ENCODE measurements around the gene FRMPD2. TPM values are rescaled to one million over a fixed set of nuclear protein-coding genes. Genes with fewer than 3 reads are reported as not detected.

FRMPD2 gene
- total RNA-seq, 1 experiment from 2014 or later: 1.3 TPM

- Mint-ChIP-seq H3K27ac (ENCODE audit: low read depth, unreplicated experiment) (no peak overlapping the region), H3K4me1 (ENCODE audit: insufficient read depth, unreplicated experiment) (no peaks in the 10 kb centered on the region), H3K27me3 (ENCODE audit: insufficient read depth, unreplicated experiment) (peaks cover 16% of the 10 kb centered on the region), H3K36me3 (ENCODE audit: insufficient read depth, unreplicated experiment) (no peaks in the 10 kb centered on the region), H3K4me3 (ENCODE audit: unreplicated experiment) (no peak overlapping the region), H3K9me3 (ENCODE audit: unreplicated experiment) (no peaks in the 10 kb centered on the region)
- BruUV-seq (replicated peaks): no TSS peak
- no peak for DNase-seq (ENCODE audit: unreplicated experiment)
- intact Hi-C loops (cut with micrococcal nuclease): no loop called here
- ChIA-PET POLR2A (interaction anchor here (1.5 kb wide), 1 partner anchor 17 kb away, joined by 6 read pairs; no protein-coding TSS in a partner anchor), CTCF (interaction anchor here (0.6 to 2.0 kb wide), 15 partner anchors 10 to 1250 kb away, joined by 3 to 7 read pairs (median 3); no protein-coding TSS in a partner anchor)
- no peak for TF ChIP-seq CTCF (IDR thresholded peaks at IDR 0.05; ENCODE audit: unreplicated experiment)
Measured at GRCh38 chr10:48290286-48290685, 15.8 kb upstream of the FRMPD2 start.

- no peak overlapping the region for H3K27ac Mint-ChIP-seq (ENCODE audit: low read depth, unreplicated experiment)
- DNase-seq (ENCODE audit: unreplicated experiment): peak; percentile 58
Measured at GRCh38 chr10:48289501-48290238, 15.2 kb upstream of the FRMPD2 start.

GRCh38 chr10:48288661-48289060, 14.2 kb upstream of the FRMPD2 start:
- CTCF ChIA-PET: interaction anchor here (0.5 to 2.2 kb wide), 10 partner anchors 9 to 61 kb away, joined by 3 to 10 read pairs (median 4); no protein-coding TSS in a partner anchor
- no TSS peak for BruUV-seq (replicated peaks)
- H3K27ac Mint-ChIP-seq (ENCODE audit: low read depth, unreplicated experiment): no peak overlapping the region
- no peak for DNase-seq (ENCODE audit: unreplicated experiment)
- no peaks in the 10 kb centered on the region for H3K4me1 Mint-ChIP-seq (ENCODE audit: insufficient read depth, unreplicated experiment)
- H3K9me3 Mint-ChIP-seq (ENCODE audit: unreplicated experiment): peaks cover 6% of the 10 kb centered on the region
- POLR2A ChIA-PET: no interaction called here
- intact Hi-C loops (cut with micrococcal nuclease): loop anchor here (1.0 kb wide), 1 partner anchor 73 kb away; no protein-coding TSS in a partner anchor
- TF ChIP-seq CTCF (IDR thresholded peaks at IDR 0.05; ENCODE audit: unreplicated experiment): no peak
- peaks cover 28% of the 10 kb centered on the region for H3K27me3 Mint-ChIP-seq (ENCODE audit: insufficient read depth, unreplicated experiment)
- no peak overlapping the region for H3K4me3 Mint-ChIP-seq (ENCODE audit: unreplicated experiment)
- H3K36me3 Mint-ChIP-seq (ENCODE audit: insufficient read depth, unreplicated experiment): no peaks in the 10 kb centered on the region

More at GRCh38 chr10:48289501-48290238, 15.2 kb upstream of the FRMPD2 start:
- peak; percentile 71 for TF ChIP-seq CTCF (IDR thresholded peaks at IDR 0.05; ENCODE audit: unreplicated experiment)
- intact Hi-C loops (cut with micrococcal nuclease): loop anchor here (1.0 kb wide), 1 partner anchor 74 kb away; no protein-coding TSS in a partner anchor
- no peaks in the 10 kb centered on the region for H3K9me3 Mint-ChIP-seq (ENCODE audit: unreplicated experiment)
- H3K4me3 Mint-ChIP-seq (ENCODE audit: unreplicated experiment): no peak overlapping the region
- H3K27me3 Mint-ChIP-seq (ENCODE audit: insufficient read depth, unreplicated experiment): peaks cover 22% of the 10 kb centered on the region
- POLR2A ChIA-PET: no interaction called here
- no TSS peak for BruUV-seq (replicated peaks)
- H3K4me1 Mint-ChIP-seq (ENCODE audit: insufficient read depth, unreplicated experiment): no peaks in the 10 kb centered on the region
- CTCF ChIA-PET: interaction anchor here (0.6 to 2.2 kb wide), 17 partner anchors 9 to 1542 kb away, joined by 3 to 10 read pairs (median 3); no protein-coding TSS in a partner anchor
- no peaks in the 10 kb centered on the region for H3K36me3 Mint-ChIP-seq (ENCODE audit: insufficient read depth, unreplicated experiment)

All from MCF 10A (cell line).